Loucy (cell line): ENCODE measurements around the gene TYMP.
"Not testable (repeated sequence)": the region's sequence is repeated elsewhere in the genome, so short reads cannot be mapped to it uniquely, and the experiment has no call there.

Source experiments
- H2AFZ ChIP-seq: fragments of 200-600 bp; sonication (generic); 2 replicates; pipeline ENCODE4 v1.6.0; 2016; ENCODE audit warnings: antibody characterized with exemption, mild to moderate bottlenecking, low read length, moderate library complexity
- H3F3A ChIP-seq: fragments of 200-600 bp; 2 replicates; pipeline ENCODE4 v1.6.0; 2016; ENCODE audit warnings: antibody characterized with exemption, low read depth, mild to moderate bottlenecking
- H3K27me3 ChIP-seq: fragments of 200-600 bp; sonication (generic); 2 replicates; pipeline ENCODE4 v1.6.1; 2014; ENCODE audit warnings: low read length, mild to moderate bottlenecking; ENCODE audit not compliant: insufficient read depth, poor library complexity, severe bottlenecking
- H3K36me3 ChIP-seq: fragments of 200-600 bp; sonication (generic); 2 replicates; pipeline ENCODE4 v1.6.1; 2016; ENCODE audit warnings: low read length; ENCODE audit not compliant: insufficient read depth
- H3K4me1 ChIP-seq: fragments of 200-600 bp; sonication (generic); 2 replicates; pipeline ENCODE4 v1.5.1; 2014; ENCODE audit warnings: low read length, mild to moderate bottlenecking; ENCODE audit not compliant: insufficient read depth, poor library complexity, severe bottlenecking
- H3K4me2 ChIP-seq: fragments of 200-600 bp; sonication (generic); 2 replicates; pipeline ENCODE4 v1.6.0; 2014; ENCODE audit warnings: antibody characterized with exemption, low read length, low read depth, mild to moderate bottlenecking; ENCODE audit not compliant: poor library complexity, severe bottlenecking
- H3K4me3 ChIP-seq: fragments of 200-600 bp; sonication (generic); 2 replicates; pipeline ENCODE4 v1.5.1; 2014; ENCODE audit warnings: low read length, mild to moderate bottlenecking, mixed read lengths; ENCODE audit not compliant: poor library complexity, severe bottlenecking
- H3K79me2 ChIP-seq: fragments of 200-600 bp; sonication (generic); 2 replicates; pipeline ENCODE4 v1.6.1; 2014; ENCODE audit warnings: low read length; ENCODE audit not compliant: insufficient read depth
- H3K9ac ChIP-seq: fragments of 200-600 bp; sonication (generic); 2 replicates; pipeline ENCODE4 v1.6.0; 2014; ENCODE audit warnings: mild to moderate bottlenecking, low read depth, low read length, moderate library complexity; ENCODE audit not compliant: poor library complexity, severe bottlenecking
- H3K9me2 ChIP-seq: fragments of 200-600 bp; sonication (generic); replicated peaks from 2 replicates; pipeline ENCODE4 v1.6.1; 2016; ENCODE audit warnings: low read depth, low read length, mixed read lengths
- H3K9me3 ChIP-seq: fragments of 200-600 bp; sonication (generic); 2 replicates; pipeline ENCODE4 v1.6.1; 2014; ENCODE audit warnings: mild to moderate bottlenecking, antibody characterized with exemption, low read length, low read depth; ENCODE audit not compliant: insufficient read depth
- H4K20me1 ChIP-seq: fragments of 200-600 bp; sonication (generic); 2 replicates; pipeline ENCODE4 v1.6.0; 2014; ENCODE audit warnings: antibody characterized with exemption, low read length, mild to moderate bottlenecking; ENCODE audit not compliant: insufficient read depth, poor library complexity, severe bottlenecking
- EZH2phosphoT487 ChIP-seq: fragments of 200-600 bp; IDR thresholded peaks from 2 replicates; pipeline ENCODE4 v1.6.1; 2018; ENCODE audit warnings: antibody characterized with exemption, mild to moderate bottlenecking, moderate library complexity, borderline replicate concordance
- TF ChIP-seq, protein P1 (sequence below): fragments of 200-600 bp; sonication (generic); conservative IDR thresholded peaks from 2 replicates; pipeline ENCODE4 v1.5.1; 2014; ENCODE audit warnings: mild to moderate bottlenecking, antibody characterized with exemption, low read length

TYMP gene

DNA sequence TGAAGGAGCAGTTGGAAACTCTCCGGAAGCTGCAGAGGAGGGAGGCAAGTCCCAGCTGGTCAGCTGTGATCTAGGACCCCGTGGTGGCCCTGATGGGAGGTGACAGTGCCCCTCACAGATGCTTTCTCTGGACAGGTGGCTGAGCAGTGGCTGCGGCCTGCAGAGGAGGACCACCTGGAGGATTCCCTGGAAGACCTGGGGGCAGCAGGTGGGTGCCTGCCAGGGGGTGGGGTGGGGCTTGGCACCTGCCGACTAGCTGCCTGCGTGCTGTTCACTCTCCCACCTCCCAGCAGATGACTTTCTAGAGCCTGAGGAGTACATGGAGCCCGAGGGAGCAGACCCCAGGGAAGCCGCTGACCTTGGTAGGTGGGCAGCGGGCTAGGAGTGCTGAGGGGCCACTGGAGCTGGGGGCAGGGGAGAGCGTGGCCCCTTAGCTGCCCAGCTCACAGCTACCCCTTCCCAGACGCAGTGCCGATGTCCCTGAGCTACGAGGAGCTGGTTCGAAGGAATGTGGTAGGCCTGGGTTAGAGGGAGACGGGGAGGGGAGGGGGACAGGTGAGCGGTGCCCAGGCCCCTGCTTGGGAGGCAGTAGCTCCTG is 7.5 kb downstream of the TYMP start:
- H3K36me3 ChIP-seq, result peaks cover 59% of the 10 kb centered on the region; the same call in 1 of the 2 replicates

DNA sequence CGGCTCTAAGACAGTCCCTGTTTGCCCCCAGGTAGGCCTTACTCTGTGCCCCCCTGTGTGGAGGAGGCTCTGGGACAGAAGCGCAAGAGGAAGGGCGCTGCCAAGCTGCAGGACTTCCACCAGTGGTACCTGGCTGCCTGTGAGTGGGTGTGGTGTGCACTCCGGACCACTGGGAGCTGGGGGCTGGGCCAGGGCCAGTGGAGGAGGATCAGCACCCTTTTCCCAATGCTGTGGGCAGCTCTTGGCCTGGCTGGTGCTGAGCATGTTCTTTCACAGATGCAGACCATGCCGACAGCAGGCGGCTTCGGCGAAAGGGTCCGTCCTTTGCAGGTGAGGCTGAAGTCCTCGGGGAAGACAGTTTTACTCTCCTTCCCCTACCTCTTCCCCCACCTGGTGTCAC is 8.1 kb downstream of the TYMP start:
- TF ChIP-seq, protein P1, sequence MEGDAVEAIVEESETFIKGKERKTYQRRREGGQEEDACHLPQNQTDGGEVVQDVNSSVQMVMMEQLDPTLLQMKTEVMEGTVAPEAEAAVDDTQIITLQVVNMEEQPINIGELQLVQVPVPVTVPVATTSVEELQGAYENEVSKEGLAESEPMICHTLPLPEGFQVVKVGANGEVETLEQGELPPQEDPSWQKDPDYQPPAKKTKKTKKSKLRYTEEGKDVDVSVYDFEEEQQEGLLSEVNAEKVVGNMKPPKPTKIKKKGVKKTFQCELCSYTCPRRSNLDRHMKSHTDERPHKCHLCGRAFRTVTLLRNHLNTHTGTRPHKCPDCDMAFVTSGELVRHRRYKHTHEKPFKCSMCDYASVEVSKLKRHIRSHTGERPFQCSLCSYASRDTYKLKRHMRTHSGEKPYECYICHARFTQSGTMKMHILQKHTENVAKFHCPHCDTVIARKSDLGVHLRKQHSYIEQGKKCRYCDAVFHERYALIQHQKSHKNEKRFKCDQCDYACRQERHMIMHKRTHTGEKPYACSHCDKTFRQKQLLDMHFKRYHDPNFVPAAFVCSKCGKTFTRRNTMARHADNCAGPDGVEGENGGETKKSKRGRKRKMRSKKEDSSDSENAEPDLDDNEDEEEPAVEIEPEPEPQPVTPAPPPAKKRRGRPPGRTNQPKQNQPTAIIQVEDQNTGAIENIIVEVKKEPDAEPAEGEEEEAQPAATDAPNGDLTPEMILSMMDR, result no peak
- TF ChIP-seq EZH2phosphoT487, result no peak
- Histone ChIP-seq H3K4me2 (no peak overlapping the region), H2AFZ (no peak overlapping the region), H3K4me1 (peaks cover 6% of the 10 kb centered on the region), H3F3A (peaks cover 4% of the 10 kb centered on the region; the same call in 1 of the 2 replicates), H3K9me2 (no peaks in the 10 kb centered on the region), H3K9ac (no peak overlapping the region), H3K79me2 (peaks cover 23% of the 10 kb centered on the region; the same call in 1 of the 2 replicates), H3K4me3 (no peak overlapping the region), H3K27me3 (no peaks in the 10 kb centered on the region), H3K36me3 (peaks cover 61% of the 10 kb centered on the region; the same call in 1 of the 2 replicates), H3K9me3 (no peaks in the 10 kb centered on the region), H4K20me1 (peaks cover 3% of the 10 kb centered on the region)

More for the DNA sequence above, 7.5 kb downstream of the TYMP start:
- no peaks in the 10 kb centered on the region for H3K9me3 ChIP-seq
- no peak overlapping the region for H3K9ac ChIP-seq
- H4K20me1 ChIP-seq, result peaks cover 6% of the 10 kb centered on the region
- H3K4me2 ChIP-seq, result no peak overlapping the region
- H3K4me1 ChIP-seq, result peaks cover 12% of the 10 kb centered on the region
- H3K27me3 ChIP-seq, result no peaks in the 10 kb centered on the region
- no peaks in the 10 kb centered on the region for H3K9me2 ChIP-seq
- no peak for TF ChIP-seq EZH2phosphoT487
- TF ChIP-seq, protein P1, result no peak
- peaks cover 4% of the 10 kb centered on the region; the same call in 1 of the 2 replicates for H3F3A ChIP-seq
- H2AFZ ChIP-seq, result no peak overlapping the region
- peaks cover 17% of the 10 kb centered on the region; the same call in 1 of the 2 replicates for H3K79me2 ChIP-seq
- no peak overlapping the region for H3K4me3 ChIP-seq

DNA sequence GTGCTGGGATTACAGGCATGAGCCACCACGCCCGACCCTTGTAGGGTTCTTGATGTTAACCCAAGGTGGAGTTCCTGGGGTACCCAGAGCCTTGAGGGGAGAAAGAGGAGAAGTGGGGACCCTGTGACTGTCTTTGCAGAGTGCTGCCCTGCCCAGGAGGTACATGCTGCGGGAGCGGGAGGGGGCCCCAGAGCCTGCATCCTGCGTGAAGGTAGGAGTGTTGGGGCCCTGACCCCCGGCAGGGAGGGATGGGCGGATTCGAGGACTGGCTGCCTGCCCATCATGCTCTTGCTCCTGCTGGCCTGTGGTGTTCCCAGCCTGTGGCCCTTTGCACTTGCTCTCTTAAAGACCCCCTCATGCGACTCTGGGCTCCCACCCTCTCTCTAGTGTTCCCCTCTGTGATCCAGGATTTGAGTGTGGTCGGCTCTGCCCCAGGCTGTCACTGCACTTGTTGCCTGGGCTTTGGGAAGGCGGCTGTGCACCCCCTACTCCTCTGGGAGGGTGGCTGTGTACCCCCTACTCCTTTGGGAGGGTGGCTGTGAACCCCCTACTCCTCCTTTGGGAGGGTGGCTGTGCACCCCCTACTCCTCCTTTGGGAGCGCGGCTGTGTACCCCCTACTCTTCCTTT is 8.9 kb downstream of the TYMP start:
- peaks cover 61% of the 10 kb centered on the region; the same call in 1 of the 2 replicates for H3K36me3 ChIP-seq
- TF ChIP-seq, protein P1, result no peak
- TF ChIP-seq EZH2phosphoT487, result no peak
- H3K79me2 ChIP-seq, result peaks cover 30% of the 10 kb centered on the region; the same call in 1 of the 2 replicates

DNA sequence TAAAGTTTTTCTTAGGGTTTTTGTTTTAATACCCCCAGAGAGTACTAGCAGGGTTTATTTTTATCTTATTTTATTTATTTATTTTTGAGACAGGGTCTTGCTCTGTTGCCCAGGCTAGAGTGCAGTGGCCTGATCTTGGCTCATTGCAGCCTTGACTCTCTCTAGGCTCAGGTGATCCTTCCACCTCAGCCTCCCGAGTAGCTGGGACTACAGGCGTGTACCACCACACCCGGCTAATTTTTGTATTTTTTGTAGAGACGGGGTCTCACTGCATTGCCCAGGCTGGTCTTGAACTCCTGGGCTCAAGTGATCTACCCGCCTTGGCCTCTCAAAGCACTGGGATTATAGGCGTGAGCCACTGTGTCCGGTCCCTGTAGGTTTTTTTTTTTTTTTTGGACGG is 9.6 kb downstream of the TYMP start:
- H3K79me2 ChIP-seq, result peaks cover 35% of the 10 kb centered on the region; the same call in 1 of the 2 replicates
- H2AFZ ChIP-seq, H3K9me2 ChIP-seq, H3F3A ChIP-seq, H3K9ac ChIP-seq, H3K4me1 ChIP-seq, H3K9me3 ChIP-seq, H3K4me3 ChIP-seq, H3K4me2 ChIP-seq, H3K27me3 ChIP-seq: not testable (repeated sequence)
- H4K20me1 ChIP-seq, result peaks cover 11% of the 10 kb centered on the region
- peaks cover 61% of the 10 kb centered on the region; the same call in 1 of the 2 replicates for H3K36me3 ChIP-seq

More for the DNA sequence above, 8.9 kb downstream of the TYMP start:
- Histone ChIP-seq H3K4me2 (no peak overlapping the region), H2AFZ (no peak overlapping the region), H3K9me2 (no peaks in the 10 kb centered on the region), H3K4me3 (no peak overlapping the region), H3F3A (peaks cover 4% of the 10 kb centered on the region; the same call in 1 of the 2 replicates), H3K9me3 (no peaks in the 10 kb centered on the region), H4K20me1 (peaks cover 7% of the 10 kb centered on the region), H3K9ac (no peak overlapping the region), H3K4me1 (peaks cover 4% of the 10 kb centered on the region), H3K27me3 (no peaks in the 10 kb centered on the region)
